ENCODE measurements around the gene TRMT2B. TPM values are rescaled to one million over a fixed set of nuclear protein-coding genes. Genes with fewer than 3 reads are reported as not detected.

TRMT2B gene
- total RNA-seq, 1 donor from 2014 or later = 20.7 TPM

GRCh38 chrX:101080326-101081124 lies 28.6 kb upstream of the TRMT2B start:
- Mint-ChIP-seq H3K4me1 (peaks cover 12% of the 10 kb centered on the region), H3K9me3 (peaks cover 10% of the 10 kb centered on the region), H3K27me3 (ENCODE audit: low read depth) (no peaks in the 10 kb centered on the region), H3K27ac (no peak overlapping the region), H3K36me3 (no peaks in the 10 kb centered on the region), H3K4me3 (no peak overlapping the region)
- DNase-seq (ENCODE audit: low spot score in 2 of 2, unreplicated experiment in 2 of 2) = no peak
- no peak for TF ChIP-seq CTCF (IDR thresholded peaks at IDR 0.05; ENCODE audit: unreplicated experiment)

- H3K27ac Mint-ChIP-seq = no peak overlapping the region
- peaks cover 10% of the 10 kb centered on the region for H3K9me3 Mint-ChIP-seq
- DNase-seq (ENCODE audit: low spot score in 2 of 2, unreplicated experiment in 2 of 2) = no peak
- no peaks in the 10 kb centered on the region for H3K27me3 Mint-ChIP-seq (ENCODE audit: low read depth)
- peaks cover 12% of the 10 kb centered on the region for H3K4me1 Mint-ChIP-seq
- peak overlapping the region; percentile 82 for H3K4me3 Mint-ChIP-seq
- no peak for TF ChIP-seq CTCF (IDR thresholded peaks at IDR 0.05; ENCODE audit: unreplicated experiment)
- H3K36me3 Mint-ChIP-seq = no peaks in the 10 kb centered on the region
These were observed 27.9 kb upstream of the TRMT2B start for GRCh38 chrX:101079736-101080270.

- TF ChIP-seq CTCF (IDR thresholded peaks at IDR 0.05; ENCODE audit: unreplicated experiment) = no peak
- no peak for DNase-seq (ENCODE audit: low spot score in 2 of 2, unreplicated experiment in 2 of 2)
- H3K36me3 Mint-ChIP-seq = no peaks in the 10 kb centered on the region
- H3K4me3 Mint-ChIP-seq = peak within 1 kb of the TSS; percentile 82
- H3K27ac Mint-ChIP-seq = no peak within 1 kb of the TSS
- H3K27me3 Mint-ChIP-seq (ENCODE audit: low read depth) = no peaks in the 10 kb centered on the region
- H3K4me1 Mint-ChIP-seq = peaks cover 12% of the 10 kb centered on the region
- H3K9me3 Mint-ChIP-seq = peaks cover 10% of the 10 kb centered on the region
These were observed 27.0 kb upstream of the TRMT2B start, which contains the start of gene TMEM35A for GRCh38 chrX:101078716-101079598. TMEM35A (plus strand) TSS chrX:101078879; CDS start chrX:101079003, 124 bp downstream.

- Mint-ChIP-seq H3K4me3 (no peak overlapping the region), H3K27ac (no peak overlapping the region), H3K36me3 (no peaks in the 10 kb centered on the region), H3K4me1 (no peaks in the 10 kb centered on the region), H3K9me3 (peaks cover 14% of the 10 kb centered on the region), H3K27me3 (ENCODE audit: low read depth) (no peaks in the 10 kb centered on the region)
- no peak for DNase-seq (ENCODE audit: low spot score in 2 of 2, unreplicated experiment in 2 of 2)
- TF ChIP-seq CTCF (IDR thresholded peaks at IDR 0.05; ENCODE audit: unreplicated experiment) = no peak
These were observed 19.7 kb upstream of the TRMT2B start for GRCh38 chrX:101071582-101071981.

- H3K4me1 Mint-ChIP-seq = no peaks in the 10 kb centered on the region
- no peak overlapping the region for H3K4me3 Mint-ChIP-seq
- H3K36me3 Mint-ChIP-seq = no peaks in the 10 kb centered on the region
- no peak for DNase-seq (ENCODE audit: low spot score in 2 of 2, unreplicated experiment in 2 of 2)
- no peaks in the 10 kb centered on the region for H3K27me3 Mint-ChIP-seq (ENCODE audit: low read depth)
- H3K27ac Mint-ChIP-seq = no peak overlapping the region
- TF ChIP-seq CTCF (IDR thresholded peaks at IDR 0.05; ENCODE audit: unreplicated experiment) = no peak
- H3K9me3 Mint-ChIP-seq = peaks cover 9% of the 10 kb centered on the region
These were observed 10.3 kb upstream of the TRMT2B start for GRCh38 chrX:101062176-101062575.
